ACHN (cell line): Measurements from ENCODE around the gene ASCC2.
"Not testable (repeated sequence)": the region's sequence is repeated elsewhere in the genome, so short reads cannot be mapped to it uniquely, and the experiment has no call there.

ENCODE experiments used
- DNase-seq: peaks from one replicate; pipeline ENCODE4 v3.0.0-alpha.2; 2015
- in situ Hi-C: cut with HindIII; loops from 2 replicates; pipeline ENCODE4 v1.10.0; 2017; ENCODE audit warnings: low sequenced_read_pairs, low pct_ligation_motif_present, low pct_unique_long_range_greater_than_20kb

The ASCC2 gene

GRCh38 chr22:29827726-29828125 lies 10.3 kb downstream of the ASCC2 start:
- in situ Hi-C loops, DNase-seq: not testable (repeated sequence)

DNA sequence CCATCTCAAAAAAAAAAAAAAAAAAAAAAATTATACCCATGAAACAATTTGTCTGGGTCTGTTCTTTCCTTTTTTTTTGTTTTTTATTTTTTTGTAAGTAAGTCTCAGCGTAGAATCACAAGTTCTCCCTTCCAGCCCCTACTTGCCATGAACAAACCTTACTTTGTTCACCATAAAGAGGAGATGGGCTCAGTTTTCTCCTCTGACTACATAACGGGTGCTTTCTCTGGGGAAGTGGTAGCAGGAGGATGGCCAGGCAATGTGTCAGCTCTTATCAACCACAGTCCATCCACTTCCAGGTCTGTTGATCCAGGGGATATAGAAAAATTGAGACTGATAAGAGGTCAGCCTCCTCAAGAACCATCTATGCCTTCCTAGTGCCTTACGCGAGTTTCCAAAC lies 11.0 kb downstream of the ASCC2 start:
- in situ Hi-C loops = no loop called here
- DNase-seq = no peak

GRCh38 chr22:29825578-29825977 lies 12.5 kb downstream of the ASCC2 start:
- in situ Hi-C loops = no loop called here
- DNase-seq = no peak

DNA sequence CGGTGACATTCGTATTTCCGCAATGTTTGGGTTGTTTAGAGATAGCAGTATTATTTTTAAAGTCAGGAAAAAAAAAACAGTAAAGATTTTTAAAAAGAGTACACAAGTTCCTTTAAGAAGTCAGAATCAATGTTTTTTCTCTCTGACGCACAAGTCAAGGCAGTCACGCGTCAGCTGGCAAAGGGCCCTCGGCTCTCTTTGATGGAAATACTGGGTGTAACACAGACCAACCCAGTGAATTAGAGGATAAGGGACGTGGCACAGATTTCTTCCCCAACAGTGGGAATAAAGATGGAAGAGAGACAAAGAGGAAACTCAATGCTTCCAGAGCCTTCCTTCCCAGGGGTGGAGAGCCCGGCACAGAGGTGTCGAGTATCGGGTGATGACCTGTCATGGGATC lies 13.4 kb downstream of the ASCC2 start:
- in situ Hi-C loops = no loop called here
- no peak for DNase-seq

- DNase-seq = peak; percentile 72
- in situ Hi-C loops = no loop called here
Measured at GRCh38 chr22:29821291-29822016, 16.6 kb downstream of the ASCC2 start.

DNA sequence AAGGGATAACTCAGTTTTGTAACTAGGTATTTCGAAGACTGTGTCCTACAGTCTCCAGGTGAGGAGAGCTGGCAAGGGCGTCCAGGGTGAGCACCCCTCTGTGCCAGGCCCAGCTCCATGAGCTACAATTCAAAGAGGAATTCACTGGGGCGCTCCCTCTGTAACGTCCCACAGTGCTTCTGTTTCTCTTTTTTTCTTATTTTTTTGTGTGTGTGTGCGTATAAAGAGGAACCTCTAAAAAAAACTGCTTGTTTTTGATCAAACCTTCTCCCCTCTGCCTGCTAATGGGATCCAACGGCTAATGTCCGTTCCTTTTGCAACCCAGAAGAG lies 17.1 kb downstream of the ASCC2 start:
- in situ Hi-C loops = no loop called here
- no peak for DNase-seq

DNA sequence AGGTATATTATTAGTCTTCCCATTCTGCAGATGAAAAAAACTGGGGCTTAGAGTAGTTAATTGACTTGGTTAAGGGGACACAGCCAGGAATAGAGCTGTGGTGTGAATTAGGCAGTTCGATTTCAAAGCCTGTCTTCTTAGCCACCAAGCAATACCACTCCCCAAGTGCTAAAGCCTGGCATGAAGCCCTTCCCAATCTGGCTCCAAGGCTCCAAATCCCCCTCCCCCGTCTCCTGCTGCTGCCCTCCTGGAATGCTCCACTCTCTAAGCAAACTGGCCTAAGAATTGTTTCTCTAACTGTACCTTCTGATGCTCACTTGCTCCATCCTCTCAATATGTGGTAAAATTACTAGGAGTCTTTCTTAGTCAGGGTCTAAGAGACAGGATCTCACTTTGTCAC lies 18.6 kb downstream of the ASCC2 start:
- in situ Hi-C loops = no loop called here
- DNase-seq = no peak

- in situ Hi-C loops = no loop called here
- DNase-seq = no peak
Measured at GRCh38 chr22:29817724-29818123, 20.4 kb downstream of the ASCC2 start.

- no peak for DNase-seq
- in situ Hi-C loops = no loop called here
Measured at GRCh38 chr22:29816980-29817379, 21.1 kb downstream of the ASCC2 start.

DNA sequence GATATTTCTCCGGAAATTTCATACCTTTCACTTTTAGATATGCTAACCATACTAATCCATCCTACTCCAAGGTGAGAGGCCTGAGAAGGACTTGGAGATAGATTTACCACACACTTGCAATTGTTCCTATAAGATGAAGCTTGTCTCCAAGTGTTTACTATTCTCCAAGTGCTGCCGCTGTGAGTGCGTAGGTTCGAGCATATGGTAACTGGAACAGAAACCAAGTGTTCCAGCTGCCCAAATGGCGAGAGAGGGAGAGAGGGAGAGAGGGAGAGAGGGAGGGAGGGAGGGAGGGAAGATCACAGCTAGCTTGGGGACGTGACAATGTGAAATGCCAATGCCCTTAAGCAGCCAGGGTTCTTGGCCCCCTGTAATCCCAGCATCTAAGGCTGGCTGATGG lies 21.5 kb downstream of the ASCC2 start:
- DNase-seq = no peak
- in situ Hi-C loops = no loop called here

- no peak for DNase-seq
- in situ Hi-C loops = no loop called here
Measured at GRCh38 chr22:29816128-29816527, 21.9 kb downstream of the ASCC2 start.

GRCh38 chr22:29815580-29815979 lies 22.5 kb downstream of the ASCC2 start:
- in situ Hi-C loops = no loop called here
- DNase-seq = no peak

DNA sequence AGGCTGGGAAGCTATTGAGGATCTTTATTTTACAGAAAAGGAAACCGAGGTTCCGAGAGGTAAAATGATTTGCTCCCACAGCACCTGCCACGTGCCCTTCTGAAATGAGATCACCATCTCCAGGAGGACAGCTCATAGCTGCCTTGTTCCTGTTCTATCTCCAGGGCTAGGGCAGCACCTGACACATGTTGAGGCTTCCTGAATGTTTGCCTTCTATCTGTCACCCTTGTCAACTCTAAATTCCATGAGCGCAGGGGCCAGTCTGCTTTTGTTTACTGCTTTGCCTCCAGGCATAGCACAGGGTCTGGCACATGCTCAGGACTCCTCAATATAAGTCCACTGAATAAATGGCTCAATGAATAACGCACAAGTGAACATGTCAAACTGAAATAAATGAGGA lies 24.1 kb downstream of the ASCC2 start:
- DNase-seq = no peak
- in situ Hi-C loops = no loop called here

DNA sequence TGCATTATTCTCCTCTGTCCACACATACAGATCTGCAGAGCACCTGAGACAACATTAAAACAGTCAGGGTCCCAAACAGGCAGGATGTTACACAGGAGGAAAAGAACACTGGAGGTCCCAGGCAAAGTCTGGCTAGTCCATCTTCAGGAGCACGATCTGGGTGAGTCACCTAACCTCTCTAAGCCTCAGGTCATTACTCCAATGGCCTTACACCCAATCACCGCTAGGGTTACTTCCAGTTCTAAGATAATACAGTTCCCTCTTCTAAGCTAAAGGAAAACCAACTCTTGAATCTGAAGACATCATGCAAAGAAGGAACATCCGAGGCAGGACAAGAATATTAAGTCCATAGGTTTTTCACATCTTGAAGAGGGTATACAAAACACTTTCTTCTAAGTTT lies 24.5 kb downstream of the ASCC2 start:
- in situ Hi-C loops = no loop called here
- DNase-seq = peak; percentile 78

DNA sequence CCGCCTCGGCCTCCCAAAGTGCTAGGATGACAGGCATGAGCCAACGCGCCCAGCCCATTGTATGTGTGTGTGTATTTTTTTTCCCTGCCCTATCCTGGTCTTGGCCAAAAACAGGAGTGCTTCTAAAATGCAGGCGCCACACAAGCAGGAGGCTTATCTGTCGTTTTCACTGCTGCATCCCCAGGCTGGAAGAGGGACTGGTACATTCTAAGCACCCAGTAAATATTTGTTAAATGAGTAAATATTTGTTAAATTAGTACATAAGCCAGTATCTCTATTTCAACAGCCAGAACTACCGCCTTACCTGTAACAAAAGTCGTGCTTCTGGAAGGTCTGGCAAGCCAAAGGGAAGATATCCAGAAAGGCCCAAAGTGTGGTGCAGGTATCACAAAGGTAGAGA lies 24.9 kb downstream of the ASCC2 start:
- DNase-seq = no peak
- in situ Hi-C loops = no loop called here

DNA sequence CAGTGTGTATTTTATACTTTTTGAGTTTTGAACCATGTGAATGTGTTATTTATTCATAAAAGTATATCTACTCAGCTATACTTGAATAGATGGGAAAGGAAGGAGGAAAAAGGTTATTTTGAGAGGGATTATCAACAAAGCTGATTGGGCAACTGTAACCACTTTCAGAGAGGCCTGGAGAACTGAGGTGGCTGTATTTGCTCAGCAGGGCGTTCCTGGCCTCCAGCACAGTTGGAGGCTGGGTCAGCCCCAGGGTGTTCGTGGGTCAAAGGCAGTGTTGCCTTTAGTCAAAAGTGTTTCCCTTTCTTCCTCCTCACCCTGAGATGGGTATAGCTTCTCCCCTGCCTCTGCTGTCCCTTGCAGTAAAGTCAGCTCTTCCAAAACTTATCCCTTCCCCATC lies 26.7 kb downstream of the ASCC2 start:
- no peak for DNase-seq
- in situ Hi-C loops = no loop called here

GRCh38 chr22:29810216-29810615 lies 27.9 kb downstream of the ASCC2 start:
- in situ Hi-C loops = no loop called here
- no peak for DNase-seq

GRCh38 chr22:29806196-29806595 lies 31.9 kb downstream of the ASCC2 start:
- in situ Hi-C loops = no loop called here
- no peak for DNase-seq

DNA sequence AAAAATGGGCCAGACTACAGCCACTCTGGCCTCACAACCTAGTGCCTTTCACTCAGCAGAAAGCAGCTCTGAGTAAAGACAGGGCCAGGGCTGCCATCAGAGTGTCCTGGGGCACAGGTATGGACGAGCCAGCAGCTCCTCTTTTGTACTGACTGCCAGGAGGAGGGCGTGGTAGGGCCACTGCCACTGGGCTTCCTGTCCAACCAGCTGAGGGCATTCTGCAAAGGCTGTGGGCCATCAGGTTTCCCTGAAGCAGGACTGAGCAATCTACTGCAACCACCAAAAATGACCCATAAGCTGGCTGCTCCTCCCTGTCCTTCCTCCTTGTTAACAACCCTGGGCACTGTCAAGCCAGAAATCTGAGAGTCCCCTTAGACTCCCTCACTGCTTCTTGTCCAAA lies 33.1 kb downstream of the ASCC2 start:
- no peak for DNase-seq
- in situ Hi-C loops = no loop called here

- in situ Hi-C loops = no loop called here
- no peak for DNase-seq
Measured at GRCh38 chr22:29803190-29803589, 34.9 kb downstream of the ASCC2 start.

DNA sequence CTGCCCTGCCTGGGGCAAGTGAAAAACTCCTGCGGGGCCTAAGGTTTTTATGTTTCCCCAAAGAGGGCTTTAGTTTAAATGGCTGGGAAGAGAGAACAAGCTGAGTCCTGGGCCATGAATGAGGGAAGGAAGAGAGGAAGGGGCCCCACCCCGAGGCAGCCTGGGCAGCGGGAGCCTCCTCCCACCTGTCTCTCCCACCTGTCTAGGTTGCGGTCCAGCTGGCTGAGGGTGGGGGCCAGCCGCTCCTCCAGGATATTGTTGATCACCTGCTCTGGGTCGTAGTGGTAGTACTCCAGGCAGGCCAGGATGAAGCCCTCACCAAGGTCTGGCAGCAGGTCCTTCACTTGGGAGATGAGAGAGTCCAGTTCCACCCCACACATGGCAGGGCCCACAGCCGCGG lies 36.3 kb downstream of the ASCC2 start:
- DNase-seq = no peak
- in situ Hi-C loops = no loop called here
